ENCODE measurements around the gene BRSK2. TPM values are rescaled to one million over a fixed set of nuclear protein-coding genes. Genes with fewer than 3 reads are reported as not detected.

BRSK2 gene
- total and polyA plus RNA-seq, 4 donors = 0.35 to 0.56 (median 0.52) TPM

GRCh38 chr11:1475841-1476240 is 86.1 kb downstream of the BRSK2 start:
- H3K9me3 ChIP-seq (ENCODE audit: control insufficient read depth in 4 of 4, insufficient read depth in 3 of 4, low read length in 3 of 4) = no peaks in the 10 kb centered on the region
- no peak overlapping the region for H3K27ac ChIP-seq (ENCODE audit: low read depth in 1 of 2, low read length in 1 of 2)
- H3K9ac ChIP-seq (ENCODE audit: insufficient read depth in 1 of 2, low read length in 2 of 2) = no peak overlapping the region
- TF ChIP-seq CTCF (IDR thresholded peaks at IDR 0.05; ENCODE audit: control extremely low read depth, extremely low read depth) = no peak
- ATAC-seq (ENCODE audit: insufficient read depth, low FRiP score) (no peak), DNase-seq (no peak)
- 95% methylated on average over 12 of the region's 12 CpGs for WGBS, 2 donors
- no peak overlapping the region for H3K4me3 ChIP-seq
- peaks cover 4 to 66% (median 24%) of the 10 kb centered on the region in 4 donors for H3K36me3 ChIP-seq (ENCODE audit: control insufficient read depth in 4 of 4, insufficient read depth in 4 of 4, low read length in 4 of 4)
- no peaks in the 10 kb centered on the region for H3K27me3 ChIP-seq (ENCODE audit: control insufficient read depth in 3 of 3, insufficient read depth in 3 of 3, low read length in 2 of 3)
- H3K4me1 ChIP-seq (ENCODE audit: control insufficient read depth in 5 of 5, insufficient read depth in 5 of 5, low read length in 5 of 5) = peaks cover 0 to 1% (median 0%) of the 10 kb centered on the region in 5 donors

GRCh38 chr11:1476940-1477736 is 87.4 kb downstream of the BRSK2 start:
- 85 to 88% methylated on average over 20 of the region's 20 CpGs for WGBS, 2 donors
- peaks cover 3 to 59% (median 21%) of the 10 kb centered on the region in 4 donors for H3K36me3 ChIP-seq (ENCODE audit: control insufficient read depth in 4 of 4, insufficient read depth in 4 of 4, low read length in 4 of 4)
- DNase-seq (no peak), ATAC-seq (ENCODE audit: insufficient read depth, low FRiP score) (no peak)
- no peak overlapping the region for H3K4me3 ChIP-seq
- H3K9ac ChIP-seq (ENCODE audit: insufficient read depth in 1 of 2, low read length in 2 of 2) = no peak overlapping the region
- peaks cover 0 to 9% (median 0%) of the 10 kb centered on the region in 5 donors for H3K4me1 ChIP-seq (ENCODE audit: control insufficient read depth in 5 of 5, insufficient read depth in 5 of 5, low read length in 5 of 5)
- H3K27me3 ChIP-seq (ENCODE audit: control insufficient read depth in 3 of 3, insufficient read depth in 3 of 3, low read length in 2 of 3) = no peaks in the 10 kb centered on the region
- no peak overlapping the region for H3K27ac ChIP-seq (ENCODE audit: low read depth in 1 of 2, low read length in 1 of 2)
- no peaks in the 10 kb centered on the region for H3K9me3 ChIP-seq (ENCODE audit: control insufficient read depth in 4 of 4, insufficient read depth in 3 of 4, low read length in 3 of 4)
- TF ChIP-seq CTCF (IDR thresholded peaks at IDR 0.05; ENCODE audit: control extremely low read depth, extremely low read depth) = no peak

- ATAC-seq (ENCODE audit: insufficient read depth, low FRiP score) (no peak), DNase-seq (no peak)
- no peaks in the 10 kb centered on the region for H3K9me3 ChIP-seq (ENCODE audit: control insufficient read depth in 4 of 4, insufficient read depth in 3 of 4, low read length in 3 of 4)
- no peak for TF ChIP-seq CTCF (IDR thresholded peaks at IDR 0.05; ENCODE audit: control extremely low read depth, extremely low read depth)
- no peak overlapping the region for H3K27ac ChIP-seq (ENCODE audit: low read depth in 1 of 2, low read length in 1 of 2)
- no peak overlapping the region for H3K4me3 ChIP-seq
- no peaks in the 10 kb centered on the region for H3K27me3 ChIP-seq (ENCODE audit: control insufficient read depth in 3 of 3, insufficient read depth in 3 of 3, low read length in 2 of 3)
- 94 to 95% methylated on average over 13 of the region's 13 CpGs for WGBS, 2 donors
- peaks cover 3 to 59% (median 21%) of the 10 kb centered on the region in 4 donors for H3K36me3 ChIP-seq (ENCODE audit: control insufficient read depth in 4 of 4, insufficient read depth in 4 of 4, low read length in 4 of 4)
- H3K4me1 ChIP-seq (ENCODE audit: control insufficient read depth in 5 of 5, insufficient read depth in 5 of 5, low read length in 5 of 5) = peaks cover 0 to 17% (median 0%) of the 10 kb centered on the region in 5 donors
- H3K9ac ChIP-seq (ENCODE audit: insufficient read depth in 1 of 2, low read length in 2 of 2) = no peak overlapping the region
Measured at GRCh38 chr11:1478011-1478410, 88.3 kb downstream of the BRSK2 start.

All from lung (tissue), 12 donors.